Right ventricle myocardium inferior (tissue), 1 donor: Measurements from ENCODE around the gene ARHGAP32. TPM values are rescaled to one million over a fixed set of nuclear protein-coding genes. Genes with fewer than 3 reads are reported as not detected.

Experiments used
- total RNA-seq: library from RNA; stranded (reverse); fragmentation: NEBNext Ultra II Directional; extraction: Animal tissue kit (Norgen Biotek cat#: 25700); gene quantifications from one replicate; pipeline ENCODE4 v1.2.1, GENCODE V29; 2021
- donor health status: DM: no; HTN: yes; CAD: no; lungs with severe emphysema.

The ARHGAP32 gene
- total RNA-seq, 1 donor from 2014 or later = 6.4 TPM

Other genes starting within 250 kb of the ARHGAP32 start
- gene TP53AIP1, start 249.5 kb downstream of the ARHGAP32 start, total RNA-seq = not detected
- gene BARX2, start 183.5 kb upstream of the ARHGAP32 start, total RNA-seq = not detected